HEK293 (cell line): ENCODE results near the gene EYS.

ENCODE experiments used
- BCL11A ChIP-seq: fragments of 450-650 bp; formaldehyde crosslinking; IDR thresholded peaks from 2 replicates; pipeline ENCODE4 v1.5.1; 2016; ENCODE audit warnings: low read depth, missing biosample characterization, missing genetic modification characterization
- CTCF ChIP-seq: fragments of 450-650 bp; formaldehyde crosslinking; IDR thresholded peaks from 2 replicates; pipeline ENCODE4 v1.5.1; 2016; ENCODE audit warnings: missing biosample characterization, missing genetic modification characterization
- YY1 ChIP-seq: fragments of 450-650 bp; formaldehyde crosslinking; IDR thresholded peaks from 2 replicates; pipeline ENCODE4 v1.5.1; 2018; ENCODE audit warnings: missing biosample characterization, missing genetic modification characterization
- ZBTB11 ChIP-seq: fragments of 450-650 bp; formaldehyde crosslinking; conservative IDR thresholded peaks from 2 replicates; pipeline ENCODE4 v1.5.1; 2016; ENCODE audit warnings: low read depth, missing biosample characterization, missing genetic modification characterization
- ZNF138 ChIP-seq: fragments of 450-650 bp; formaldehyde crosslinking; IDR thresholded peaks from 2 replicates; pipeline ENCODE4 v1.5.1; 2016; ENCODE audit warnings: missing biosample characterization, missing genetic modification characterization, borderline replicate concordance
- ZNF169 ChIP-seq: fragments of 450-650 bp; formaldehyde crosslinking; IDR thresholded peaks from 2 replicates; pipeline ENCODE4 v1.5.1; 2016; ENCODE audit warnings: missing biosample characterization, missing genetic modification characterization
- ZNF23 ChIP-seq: fragments of 450-650 bp; formaldehyde crosslinking; IDR thresholded peaks from 2 replicates; pipeline ENCODE4 v1.5.1; 2016; ENCODE audit warnings: missing biosample characterization, missing genetic modification characterization, borderline replicate concordance
- ZNF274 ChIP-seq, 2 experiments: fragments of 200-500 bp in 1 of 2; fragments of 450-650 bp in 1 of 2; sonication (Bioruptor generic) in 1 of 2; formaldehyde crosslinking in 1 of 2; IDR thresholded peaks; 2 replicates each; pipeline versions ENCODE4 v1.5.1 to v1.6.1; 2014 to 2016; ENCODE audit warnings: borderline replicate concordance in 1 of 2, inconsistent platforms in 1 of 2, low read length in 1 of 2, missing biosample characterization in 1 of 2, missing genetic modification characterization in 1 of 2
- ZNF280C ChIP-seq: fragments of 450-650 bp; formaldehyde crosslinking; IDR thresholded peaks from 2 replicates; pipeline ENCODE4 v1.5.1; 2016; ENCODE audit warnings: missing biosample characterization, missing genetic modification characterization
- ZNF623 ChIP-seq: fragments of 450-650 bp; formaldehyde crosslinking; IDR thresholded peaks from 2 replicates; pipeline ENCODE4 v1.5.1; 2016; ENCODE audit warnings: missing biosample characterization, missing genetic modification characterization
- ZNF624 ChIP-seq: fragments of 450-650 bp; formaldehyde crosslinking; IDR thresholded peaks from 2 replicates; pipeline ENCODE4 v1.5.1; 2017; ENCODE audit warnings: missing biosample characterization, missing genetic modification characterization
- ZNF792 ChIP-seq: fragments of 450-650 bp; formaldehyde crosslinking; IDR thresholded peaks from 2 replicates; pipeline ENCODE4 v1.5.1; 2016; ENCODE audit warnings: missing biosample characterization, missing genetic modification characterization
- ZSCAN18 ChIP-seq: fragments of 450-650 bp; formaldehyde crosslinking; IDR thresholded peaks from 2 replicates; pipeline ENCODE4 v1.5.1; 2016; ENCODE audit warnings: missing biosample characterization, missing genetic modification characterization

GRCh38 chr6:64429926-64430325 is 1277.1 kb downstream of the EYS start:
- TF ChIP-seq CTCF (tag by site-specific recombination) (no peak), ZNF138 (tag by site-specific recombination) (no peak), ZNF624 (no peak), YY1 (tag by site-specific recombination) (no peak), ZNF169 (tag by site-specific recombination) (no peak), ZNF623 (tag by site-specific recombination) (no peak), ZNF23 (tag by site-specific recombination) (no peak), ZNF274 (IDR thresholded peaks at IDR 0.05; ENCODE audit: low read length) (no peak), ZNF274 (tag by site-specific recombination; IDR thresholded peaks at IDR 0.05; ENCODE audit: borderline replicate concordance) (no peak), ZNF280C (tag by site-specific recombination) (no peak), ZSCAN18 (tag by site-specific recombination) (no peak), BCL11A (tag by site-specific recombination) (no peak), ZNF792 (tag by site-specific recombination) (no peak), ZBTB11 (no peak)
